ENCODE measurements around the gene PRODH.
A peak's percentile ranks its signal among the peaks of the same experiment; 100 is the strongest.

The PRODH gene

DNA sequence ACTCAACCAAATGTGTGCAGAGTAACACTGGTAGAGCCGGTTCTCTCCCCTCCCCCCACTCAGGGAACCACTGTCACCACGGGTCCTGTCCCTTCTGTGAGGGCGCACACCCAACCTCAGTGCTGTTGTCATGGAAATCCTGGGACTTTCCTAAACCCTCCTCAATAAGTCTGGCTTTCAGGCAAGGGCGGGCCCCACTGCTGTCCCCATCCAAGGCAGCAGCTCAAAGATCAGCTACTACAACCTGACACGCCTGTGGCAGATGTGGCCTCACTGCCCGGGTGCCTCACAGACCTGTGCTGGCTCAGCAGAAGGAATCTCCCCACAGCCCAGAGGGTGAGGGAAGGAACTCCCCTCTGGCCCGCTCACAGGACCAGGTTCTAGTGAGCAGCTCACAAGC, 2.2 kb downstream of the PRODH start:
- DNase-seq: no peak
- H3K36me3 ChIP-seq (replicated peaks): no peaks in the 10 kb centered on the region
- in situ Hi-C loops (cut with HindIII; ENCODE audit: low pct_ligation_motif_present, low sequenced_read_pairs): no loop called here
- H3K27me3 ChIP-seq (replicated peaks): no peaks in the 10 kb centered on the region
- H3K27ac ChIP-seq: no peak overlapping the region
- TF ChIP-seq, protein P1, sequence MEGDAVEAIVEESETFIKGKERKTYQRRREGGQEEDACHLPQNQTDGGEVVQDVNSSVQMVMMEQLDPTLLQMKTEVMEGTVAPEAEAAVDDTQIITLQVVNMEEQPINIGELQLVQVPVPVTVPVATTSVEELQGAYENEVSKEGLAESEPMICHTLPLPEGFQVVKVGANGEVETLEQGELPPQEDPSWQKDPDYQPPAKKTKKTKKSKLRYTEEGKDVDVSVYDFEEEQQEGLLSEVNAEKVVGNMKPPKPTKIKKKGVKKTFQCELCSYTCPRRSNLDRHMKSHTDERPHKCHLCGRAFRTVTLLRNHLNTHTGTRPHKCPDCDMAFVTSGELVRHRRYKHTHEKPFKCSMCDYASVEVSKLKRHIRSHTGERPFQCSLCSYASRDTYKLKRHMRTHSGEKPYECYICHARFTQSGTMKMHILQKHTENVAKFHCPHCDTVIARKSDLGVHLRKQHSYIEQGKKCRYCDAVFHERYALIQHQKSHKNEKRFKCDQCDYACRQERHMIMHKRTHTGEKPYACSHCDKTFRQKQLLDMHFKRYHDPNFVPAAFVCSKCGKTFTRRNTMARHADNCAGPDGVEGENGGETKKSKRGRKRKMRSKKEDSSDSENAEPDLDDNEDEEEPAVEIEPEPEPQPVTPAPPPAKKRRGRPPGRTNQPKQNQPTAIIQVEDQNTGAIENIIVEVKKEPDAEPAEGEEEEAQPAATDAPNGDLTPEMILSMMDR (IDR thresholded peaks at IDR 0.05; ENCODE audit: low read depth, low read length, missing control alignments): no peak
- no peak overlapping the region for H3K4me3 ChIP-seq (ENCODE audit: low read depth, low read length)

DNA sequence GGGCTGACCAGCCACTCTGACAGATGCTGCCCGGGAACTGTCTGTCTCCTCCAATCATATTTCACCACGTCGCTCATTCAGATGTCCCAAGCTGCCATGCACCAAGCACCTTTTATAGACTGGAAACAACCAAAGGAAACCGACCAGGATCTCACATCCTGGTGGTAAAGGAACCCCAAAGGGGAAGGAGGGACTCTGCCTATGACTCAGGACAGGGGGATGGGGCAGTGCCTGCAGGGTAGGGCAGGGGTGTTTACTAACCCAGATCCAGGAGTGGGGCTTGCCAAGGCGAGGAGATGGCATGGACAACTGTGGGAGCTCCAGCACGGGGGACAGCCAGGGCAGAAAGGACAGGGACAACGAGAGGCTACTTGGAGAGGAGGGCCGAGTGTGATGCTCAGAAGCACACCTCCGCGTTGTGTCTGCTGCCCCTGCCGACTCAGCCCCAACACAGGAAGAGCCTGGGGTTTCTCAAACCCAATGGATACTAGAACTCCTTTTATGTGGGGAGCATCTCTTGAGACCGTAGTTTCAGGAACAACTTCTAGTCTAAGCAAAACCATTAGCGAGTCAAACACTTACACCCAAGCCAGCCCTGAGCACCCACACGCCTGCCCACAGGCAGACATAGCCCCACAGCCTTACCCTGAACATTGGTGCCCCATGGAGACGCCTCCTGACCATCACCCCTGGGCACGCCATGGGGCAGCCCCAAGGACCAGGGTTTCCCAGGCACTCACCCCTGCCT, 4.0 kb downstream of the PRODH start:
- Histone ChIP-seq H3K27me3 (replicated peaks) (no peaks in the 10 kb centered on the region), H3K4me3 (ENCODE audit: low read depth, low read length) (no peak overlapping the region), H3K27ac (no peak overlapping the region), H3K36me3 (replicated peaks) (no peaks in the 10 kb centered on the region)
- no peak for DNase-seq
- TF ChIP-seq, protein P1 (IDR thresholded peaks at IDR 0.05; ENCODE audit: low read depth, low read length, missing control alignments): no peak
- in situ Hi-C loops (cut with HindIII; ENCODE audit: low pct_ligation_motif_present, low sequenced_read_pairs): no loop called here

DNA sequence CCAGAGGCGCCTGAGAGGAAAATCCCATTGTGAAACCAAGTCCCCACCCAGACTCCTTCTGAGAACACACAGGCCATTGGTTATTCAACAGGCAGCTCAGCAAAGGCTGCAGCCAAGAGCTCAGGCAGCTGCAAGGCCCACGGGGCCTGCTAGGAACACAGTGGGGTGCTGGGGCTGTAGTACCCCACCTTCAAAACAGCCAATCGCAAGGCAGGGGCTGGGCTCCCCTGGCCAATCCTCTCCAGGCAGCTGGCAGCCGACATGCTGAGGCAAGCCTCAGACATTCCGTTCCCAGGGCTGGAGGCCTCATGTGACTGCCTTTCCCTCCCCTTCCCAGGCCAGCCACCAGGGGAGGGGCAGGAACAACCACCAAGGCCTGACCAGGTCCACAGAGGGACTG, 6.6 kb downstream of the PRODH start:
- TF ChIP-seq, protein P1 (IDR thresholded peaks at IDR 0.05; ENCODE audit: low read depth, low read length, missing control alignments): no peak
- in situ Hi-C loops (cut with HindIII; ENCODE audit: low pct_ligation_motif_present, low sequenced_read_pairs): no loop called here
- no peak overlapping the region for H3K4me3 ChIP-seq (ENCODE audit: low read depth, low read length)
- H3K27ac ChIP-seq: no peak overlapping the region
- DNase-seq: peak; percentile 37
- H3K27me3 ChIP-seq (replicated peaks): no peaks in the 10 kb centered on the region
- H3K36me3 ChIP-seq (replicated peaks): no peaks in the 10 kb centered on the region

DNA sequence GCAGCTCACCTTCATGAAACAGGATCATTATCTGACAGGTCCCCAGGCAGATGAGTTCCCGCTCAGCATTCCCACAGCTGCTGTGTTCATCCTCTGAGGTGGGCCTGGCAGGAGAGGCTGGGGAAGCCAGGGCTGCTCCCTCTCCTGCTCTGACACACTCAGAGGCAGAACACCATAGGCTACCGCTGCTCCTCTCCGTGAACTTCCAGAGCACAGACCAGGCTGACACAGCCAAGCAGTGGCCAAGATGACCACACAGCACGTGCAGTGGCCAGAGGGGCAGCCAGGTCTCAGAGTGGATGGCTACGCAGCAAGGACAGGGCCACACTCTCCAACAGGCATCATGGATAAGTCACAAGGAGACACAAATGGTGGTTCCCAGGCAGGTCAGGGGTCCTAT, 8.5 kb downstream of the PRODH start:
- no peak for DNase-seq
- TF ChIP-seq, protein P1 (IDR thresholded peaks at IDR 0.05; ENCODE audit: low read depth, low read length, missing control alignments): no peak
- Histone ChIP-seq H3K27ac (no peak overlapping the region), H3K27me3 (replicated peaks) (no peaks in the 10 kb centered on the region), H3K4me3 (ENCODE audit: low read depth, low read length) (no peak overlapping the region), H3K36me3 (replicated peaks) (no peaks in the 10 kb centered on the region)
- in situ Hi-C loops (cut with HindIII; ENCODE audit: low pct_ligation_motif_present, low sequenced_read_pairs): no loop called here

DNA sequence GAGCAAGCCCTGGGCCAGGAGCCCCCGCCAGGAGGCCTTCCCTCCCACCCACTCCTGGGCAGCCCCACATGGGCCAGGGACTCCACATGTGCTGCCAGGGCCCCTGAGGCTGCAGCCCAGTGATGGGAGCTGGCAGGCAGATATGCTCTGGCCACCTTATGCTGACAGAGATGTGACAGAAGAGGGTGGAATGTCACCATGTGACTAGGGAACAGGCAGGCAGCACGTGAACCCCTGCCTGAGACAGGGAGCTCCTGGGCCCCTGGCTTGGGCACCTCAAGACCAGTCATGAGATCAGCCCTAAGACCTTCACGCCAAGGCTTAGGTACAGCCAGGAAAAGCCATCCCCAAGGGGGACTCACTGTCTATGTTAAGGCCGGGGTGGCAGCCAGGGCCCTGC, 9.1 kb downstream of the PRODH start:
- DNase-seq: no peak
- no peaks in the 10 kb centered on the region for H3K36me3 ChIP-seq (replicated peaks)
- H3K27ac ChIP-seq: no peak overlapping the region
- H3K4me3 ChIP-seq (ENCODE audit: low read depth, low read length): no peak overlapping the region
- H3K27me3 ChIP-seq (replicated peaks): no peaks in the 10 kb centered on the region
- TF ChIP-seq, protein P1 (IDR thresholded peaks at IDR 0.05; ENCODE audit: low read depth, low read length, missing control alignments): no peak
- in situ Hi-C loops (cut with HindIII; ENCODE audit: low pct_ligation_motif_present, low sequenced_read_pairs): no loop called here

Data from brain microvascular endothelial cell (primary cell).